SK-N-SH treated with all-trans-retinoic acid at 6 μM for 48 hours (cell line): ENCODE results near the gene RRAS.

Experiments used
- BACH2 ChIP-seq: fragments of 250-450 bp; sonication (Bioruptor Pico); IDR thresholded peaks from 2 replicates; pipeline ENCODE4 v1.9.0; 2021; ENCODE audit warnings: mild to moderate bottlenecking, borderline replicate concordance
- ZFP30 ChIP-seq: fragments of 450-650 bp; formaldehyde crosslinking; IDR thresholded peaks from 2 replicates; pipeline ENCODE4 v1.5.0; 2022; ENCODE audit warnings: mild to moderate bottlenecking, moderate library complexity
- TF ChIP-seq, protein P1 (sequence below): fragments of 250-450 bp; sonication (Bioruptor Pico); IDR thresholded peaks from 2 replicates; pipeline ENCODE4 v1.5.0; 2020; ENCODE audit warnings: mild to moderate bottlenecking, moderate library complexity

DNA sequence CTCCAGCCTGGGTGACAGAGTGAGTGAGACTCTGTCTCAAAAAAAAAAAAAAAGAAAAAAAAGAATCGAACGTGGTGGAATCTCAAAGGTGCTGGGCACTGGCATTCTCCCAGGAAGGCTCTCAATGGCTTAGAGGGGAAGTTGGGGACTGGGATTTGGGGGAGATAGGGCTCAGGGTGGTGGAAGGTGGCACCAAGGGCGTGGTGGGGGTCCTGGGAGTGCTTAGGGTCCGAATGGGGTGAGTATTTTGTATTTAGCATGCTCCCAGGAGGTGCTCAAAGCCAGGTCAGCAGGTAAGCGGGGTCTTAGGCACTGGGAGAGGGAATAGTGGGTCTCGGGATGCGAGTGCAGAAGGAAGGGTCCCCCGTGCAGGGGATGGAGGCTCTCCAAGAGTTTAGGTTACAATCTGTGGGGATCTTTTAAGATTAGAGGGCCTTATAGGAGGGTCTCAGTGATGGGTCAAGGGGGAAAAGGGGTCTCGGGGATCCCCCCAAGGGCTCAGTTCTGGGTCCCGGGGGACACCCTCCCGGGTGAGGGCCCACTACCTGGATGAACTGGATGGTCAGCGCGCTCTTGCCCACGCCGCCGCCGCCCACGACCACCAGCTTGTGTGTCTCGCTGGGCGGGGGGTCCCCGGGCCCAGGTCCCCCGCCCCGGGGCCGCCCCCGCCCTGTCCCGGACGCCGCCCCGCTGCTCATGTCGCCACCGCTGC is 386 bp downstream of the RRAS start:
- no peak for TF ChIP-seq ZFP30
- no peak for TF ChIP-seq BACH2
- TF ChIP-seq, protein P1, sequence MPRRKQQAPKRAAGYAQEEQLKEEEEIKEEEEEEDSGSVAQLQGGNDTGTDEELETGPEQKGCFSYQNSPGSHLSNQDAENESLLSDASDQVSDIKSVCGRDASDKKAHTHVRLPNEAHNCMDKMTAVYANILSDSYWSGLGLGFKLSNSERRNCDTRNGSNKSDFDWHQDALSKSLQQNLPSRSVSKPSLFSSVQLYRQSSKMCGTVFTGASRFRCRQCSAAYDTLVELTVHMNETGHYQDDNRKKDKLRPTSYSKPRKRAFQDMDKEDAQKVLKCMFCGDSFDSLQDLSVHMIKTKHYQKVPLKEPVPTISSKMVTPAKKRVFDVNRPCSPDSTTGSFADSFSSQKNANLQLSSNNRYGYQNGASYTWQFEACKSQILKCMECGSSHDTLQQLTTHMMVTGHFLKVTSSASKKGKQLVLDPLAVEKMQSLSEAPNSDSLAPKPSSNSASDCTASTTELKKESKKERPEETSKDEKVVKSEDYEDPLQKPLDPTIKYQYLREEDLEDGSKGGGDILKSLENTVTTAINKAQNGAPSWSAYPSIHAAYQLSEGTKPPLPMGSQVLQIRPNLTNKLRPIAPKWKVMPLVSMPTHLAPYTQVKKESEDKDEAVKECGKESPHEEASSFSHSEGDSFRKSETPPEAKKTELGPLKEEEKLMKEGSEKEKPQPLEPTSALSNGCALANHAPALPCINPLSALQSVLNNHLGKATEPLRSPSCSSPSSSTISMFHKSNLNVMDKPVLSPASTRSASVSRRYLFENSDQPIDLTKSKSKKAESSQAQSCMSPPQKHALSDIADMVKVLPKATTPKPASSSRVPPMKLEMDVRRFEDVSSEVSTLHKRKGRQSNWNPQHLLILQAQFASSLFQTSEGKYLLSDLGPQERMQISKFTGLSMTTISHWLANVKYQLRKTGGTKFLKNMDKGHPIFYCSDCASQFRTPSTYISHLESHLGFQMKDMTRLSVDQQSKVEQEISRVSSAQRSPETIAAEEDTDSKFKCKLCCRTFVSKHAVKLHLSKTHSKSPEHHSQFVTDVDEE (CRISPR knock-in tag): no peak
